IMR-90 (cell line): ENCODE data around the gene MSH2. TPM values are rescaled to one million over a fixed set of nuclear protein-coding genes. Genes with fewer than 3 reads are reported as not detected.

ENCODE experiments used
- ATAC-seq: fragments of 200-7000 bp; cut with Tn5 transposase; 2 replicates; pipeline ENCODE4 v1.9.1; 2020; ENCODE audit warnings: low read depth, mild to moderate bottlenecking, moderate library complexity
- BruUV-seq: library from RNA; stranded (reverse); fragments of 400-500 nt; replicated peaks from 2 replicates; lab custom pipeline; 2021; lab: Mats Ljungman, UMichigan
- CTCF ChIA-PET: fragments of 300-600 bp; formaldehyde crosslinking; extraction: SDS; loops from one replicate; lab custom pipeline; 2021; ENCODE audit warnings: antibody characterized with exemption; lab: Yijun Ruan, JAX
- POLR2A ChIA-PET: fragments of 300-600 bp; sonication (Branson Sonifier 250); formaldehyde crosslinking; loops from one replicate; lab custom pipeline; 2022; ENCODE audit warnings: antibody characterized with exemption; ENCODE audit not compliant: unreplicated experiment; lab: Charles Lee
- DNase-seq: peaks from one replicate; pipeline ENCODE4 v3.0.0; 2013
- H2AFZ ChIP-seq: replicated peaks from 2 replicates; pipeline ENCODE3; 2013; ENCODE audit warnings: low read length, mild to moderate bottlenecking; ENCODE audit not compliant: poor library complexity
- H2AK5ac ChIP-seq: 2 replicates; pipeline ENCODE4 v1.6.1; 2013; ENCODE audit warnings: low read depth, low read length, inconsistent platforms
- H2AK9ac ChIP-seq: replicated peaks from 2 replicates; pipeline ENCODE3; 2013; ENCODE audit warnings: mild to moderate bottlenecking, low read depth, low read length, moderate library complexity; ENCODE audit not compliant: poor library complexity
- H2BK120ac ChIP-seq: 2 replicates; pipeline ENCODE4 v1.6.1; 2013; ENCODE audit warnings: low read depth, low read length, inconsistent platforms
- H2BK15ac ChIP-seq: 3 replicates; pipeline ENCODE4 v1.6.1; 2013; ENCODE audit warnings: low read depth, low read length, inconsistent platforms
- H2BK20ac ChIP-seq: 2 replicates; pipeline ENCODE4 v1.6.1; 2013; ENCODE audit warnings: low read depth, mild to moderate bottlenecking, inconsistent platforms, low read length, moderate library complexity
- H2BK5ac ChIP-seq: 2 replicates; pipeline ENCODE4 v1.6.1; 2013; ENCODE audit warnings: mild to moderate bottlenecking, low read depth, low read length, inconsistent platforms; ENCODE audit not compliant: poor library complexity, severe bottlenecking
- H3K14ac ChIP-seq: replicated peaks from 2 replicates; pipeline ENCODE4 v1.6.1; 2013; ENCODE audit warnings: low read depth, low read length, inconsistent platforms
- H3K18ac ChIP-seq: 2 replicates; pipeline ENCODE4 v1.6.1; 2013; ENCODE audit warnings: low read depth, low read length, control low read depth
- H3K23ac ChIP-seq: 2 replicates; pipeline ENCODE4 v1.6.1; 2013; ENCODE audit warnings: low read depth, low read length, inconsistent platforms
- H3K27ac ChIP-seq: 2 replicates; pipeline ENCODE4 v1.5.1; 2013; ENCODE audit warnings: mild to moderate bottlenecking, control low read depth, low read length; ENCODE audit not compliant: insufficient read depth
- H3K27me3 ChIP-seq: 2 replicates; pipeline ENCODE4 v1.6.1; 2013; ENCODE audit warnings: low read length; ENCODE audit not compliant: control insufficient read depth, insufficient read depth
- H3K36me3 ChIP-seq: 2 replicates; pipeline ENCODE4 v1.6.1; 2013; ENCODE audit warnings: low read length, mixed read lengths; ENCODE audit not compliant: control insufficient read depth, insufficient read depth
- H3K4ac ChIP-seq: 2 replicates; pipeline ENCODE4 v1.6.1; 2013; ENCODE audit warnings: low read depth, low read length, inconsistent platforms
- H3K4me1 ChIP-seq: 2 replicates; pipeline ENCODE4 v1.6.1; 2013; ENCODE audit warnings: low read length, mixed read lengths; ENCODE audit not compliant: control insufficient read depth, insufficient read depth
- H3K4me2 ChIP-seq: 2 replicates; pipeline ENCODE4 v1.6.1; 2013; ENCODE audit warnings: low read depth, mild to moderate bottlenecking, control low read depth, low read length, moderate library complexity
- H3K4me3 ChIP-seq: 2 replicates; pipeline ENCODE4 v1.5.1; 2013; ENCODE audit warnings: low read depth, mild to moderate bottlenecking, control low read depth, low read length, moderate library complexity; ENCODE audit not compliant: insufficient read depth
- H3K56ac ChIP-seq: 2 replicates; pipeline ENCODE4 v1.6.1; 2013; ENCODE audit warnings: low read length, inconsistent platforms; ENCODE audit not compliant: insufficient read depth; ENCODE audit errors: extremely low read depth
- H3K79me1 ChIP-seq, 2 experiments: 2 replicates each; pipeline ENCODE4 v1.6.1; 2013; ENCODE audit warnings: low read length in 2 of 2, inconsistent platforms in 1 of 2, low read depth in 1 of 2
- H3K9ac ChIP-seq: 2 replicates; pipeline ENCODE4 v1.6.1; 2013; ENCODE audit warnings: low read depth, low read length, control low read depth
- H3K9me1 ChIP-seq: 2 replicates; pipeline ENCODE4 v1.6.1; 2013; ENCODE audit warnings: low read length, inconsistent platforms; ENCODE audit not compliant: insufficient read depth
- H3K9me3 ChIP-seq: 2 replicates; pipeline ENCODE4 v1.6.1; 2013; ENCODE audit warnings: low read length; ENCODE audit not compliant: control insufficient read depth, insufficient read depth
- H4K20me1 ChIP-seq: 2 replicates; pipeline ENCODE4 v1.6.1; 2013; ENCODE audit warnings: low read length, inconsistent platforms; ENCODE audit not compliant: insufficient read depth
- H4K5ac ChIP-seq: 2 replicates; pipeline ENCODE4 v1.6.1; 2013; ENCODE audit warnings: mild to moderate bottlenecking, low read depth, low read length, control low read depth
- H4K8ac ChIP-seq, 2 experiments: 2 replicates each; pipeline ENCODE4 v1.6.1; 2013; ENCODE audit warnings: low read depth in 2 of 2, low read length in 2 of 2, control low read depth in 1 of 2, inconsistent platforms in 1 of 2
- H4K91ac ChIP-seq: 2 replicates; pipeline ENCODE4 v1.6.1; 2013; ENCODE audit warnings: low read depth, low read length, inconsistent platforms; ENCODE audit not compliant: insufficient read depth
- CEBPB ChIP-seq: IDR thresholded peaks from 2 replicates; pipeline ENCODE4 v1.6.1; 2012; ENCODE audit warnings: low read depth, low read length, improper control_type of control experiment
- CHD1 ChIP-seq: IDR thresholded peaks from 2 replicates; pipeline ENCODE4 v1.6.1; 2012; ENCODE audit warnings: low read depth, low read length, improper control_type of control experiment
- FOS ChIP-seq: fragments of 150-350 bp; IDR thresholded peaks from 2 replicates; pipeline ENCODE4 v1.6.1; 2016; ENCODE audit warnings: low read depth, low read length
- MAZ ChIP-seq: IDR thresholded peaks from 2 replicates; pipeline ENCODE4 v1.6.1; 2012; ENCODE audit warnings: low read depth, mild to moderate bottlenecking, low read length, improper control_type of control experiment, moderate library complexity, borderline replicate concordance
- MXI1 ChIP-seq: IDR thresholded peaks from 2 replicates; pipeline ENCODE4 v1.6.1; 2012; ENCODE audit warnings: low read depth, mild to moderate bottlenecking, low read length, moderate library complexity, borderline replicate concordance
- NFE2L2 ChIP-seq: fragments of 150-350 bp; IDR thresholded peaks from 2 replicates; pipeline ENCODE4 v1.6.1; 2016; ENCODE audit warnings: low read depth, mild to moderate bottlenecking, low read length
- RAD21 ChIP-seq: IDR thresholded peaks from 2 replicates; pipeline ENCODE4 v1.6.1; 2012; ENCODE audit warnings: low read length, improper control_type of control experiment
- RCOR1 ChIP-seq: IDR thresholded peaks from 2 replicates; pipeline ENCODE4 v1.6.1; 2012; ENCODE audit warnings: mild to moderate bottlenecking, low read length, improper control_type of control experiment; ENCODE audit not compliant: insufficient replicate concordance
- RFX5 ChIP-seq: IDR thresholded peaks from 2 replicates; pipeline ENCODE4 v1.8.0; 2012; ENCODE audit warnings: low read depth, mild to moderate bottlenecking, low read length, moderate library complexity
- SMC3 ChIP-seq: fragments of 150-350 bp; IDR thresholded peaks from 2 replicates; pipeline ENCODE4 v1.6.1; 2016; ENCODE audit warnings: low read depth, mild to moderate bottlenecking, antibody characterized with exemption, low read length, moderate library complexity
- WGBS, 2 experiments: methylation state at CpG; one replicate each; pipeline versions ENCODE4 v1.1.5 to v1.1.7; 2013; ENCODE audit warnings: missing lambda C conversion rate in 2 of 2; ENCODE audit not compliant: insufficient read length in 1 of 2; ENCODE audit errors: extremely low coverage in 2 of 2; 5-methylcytosine and 5-hydroxymethylcytosine counted together
- dilution Hi-C: fragments of 300-500 bp; cut with HindIII; formaldehyde crosslinking; loops from one replicate; pipeline ENCODE4 v1.14.3; 2018; ENCODE audit warnings: low sequenced_read_pairs; ENCODE audit not compliant: unreplicated experiment
- in situ Hi-C: fragments of 300-500 bp; cut with MboI; formaldehyde crosslinking; loops from 3 replicates; pipeline ENCODE4 v1.14.3; 2019; ENCODE audit warnings: low sequenced_read_pairs, inconsistent platforms, mixed read lengths
- intact Hi-C: fragments of 100-400 bp; cut with micrococcal nuclease; formaldehyde crosslinking; loops from 2 replicates; pipeline ENCODE4 v1.10.0; 2022
- polyA plus RNA-seq, 3 experiments: library from polyadenylated mRNA; depleted of rRNA; stranded (reverse); fragments of >200 nt; gene quantifications; 2 replicates each; pipeline ENCODE4 v1.2.3, GENCODE V29; 2012; ENCODE audit warnings: low replicate concordance in 1 of 3
- total RNA-seq: library from RNA; depleted of rRNA; stranded (reverse); fragments of >200 nt; gene quantifications from 2 replicates; pipeline ENCODE4 v1.2.3, GENCODE V29; 2012
- TF ChIP-seq, protein P1 (sequence below): conservative IDR thresholded peaks from 2 replicates; pipeline ENCODE4 v1.5.1; 2012; ENCODE audit warnings: mild to moderate bottlenecking, low read depth, low read length, improper control_type of control experiment

The MSH2 gene
- total and polyA plus RNA-seq, 2 of the 4 experiments (the other 2 are of a cell fraction), result 13.8 to 22.6 TPM

DNA sequence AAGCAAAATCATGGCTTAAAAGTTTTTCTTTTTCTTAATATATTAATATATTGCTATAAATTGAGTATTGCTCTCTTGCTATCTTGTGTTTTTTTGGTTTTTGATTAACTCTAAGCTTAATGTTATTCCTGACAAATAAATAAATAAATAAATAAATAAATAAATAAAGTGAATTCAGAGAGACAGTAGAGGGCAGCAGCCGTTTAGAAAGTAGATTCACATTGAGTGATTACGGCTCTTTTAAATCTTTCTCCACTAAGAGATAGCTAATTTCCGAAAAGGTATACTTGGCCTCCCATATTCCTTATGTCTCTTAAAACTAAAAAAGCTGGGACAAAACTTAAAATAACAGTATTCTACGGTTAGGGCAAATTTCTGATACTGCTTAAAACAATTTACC lies 34.3 kb downstream of the MSH2 start:
- no peaks in the 10 kb centered on the region for H3K4me1 ChIP-seq
- H4K20me1 ChIP-seq, result no peaks in the 10 kb centered on the region
- no peak overlapping the region for H3K27ac ChIP-seq
- in situ Hi-C loops, result loop anchor here (5.0 kb wide), 1 partner anchor 330 kb away; no protein-coding TSS in a partner anchor
- H2BK120ac ChIP-seq, result no peak overlapping the region
- no peak overlapping the region for H2AK9ac ChIP-seq
- no peak overlapping the region for H3K4me2 ChIP-seq
- intact Hi-C loops, result loop anchor here (1.0 to 5.0 kb wide), 2 partner anchors 331 to 670 kb away; no protein-coding TSS in a partner anchor
- no peak overlapping the region for H3K56ac ChIP-seq
- no peak overlapping the region for H3K18ac ChIP-seq
- no peak for TF ChIP-seq NFE2L2
- no peak for TF ChIP-seq MAZ
- no peak for TF ChIP-seq FOS
- TF ChIP-seq SMC3, result peak; percentile 67
- TF ChIP-seq CEBPB, result no peak
- TF ChIP-seq RCOR1, result no peak
- TF ChIP-seq RFX5, result no peak
- peak; percentile 60 for TF ChIP-seq RAD21
- TF ChIP-seq CHD1, result no peak
- TF ChIP-seq MXI1, result no peak
- TF ChIP-seq, protein P1, sequence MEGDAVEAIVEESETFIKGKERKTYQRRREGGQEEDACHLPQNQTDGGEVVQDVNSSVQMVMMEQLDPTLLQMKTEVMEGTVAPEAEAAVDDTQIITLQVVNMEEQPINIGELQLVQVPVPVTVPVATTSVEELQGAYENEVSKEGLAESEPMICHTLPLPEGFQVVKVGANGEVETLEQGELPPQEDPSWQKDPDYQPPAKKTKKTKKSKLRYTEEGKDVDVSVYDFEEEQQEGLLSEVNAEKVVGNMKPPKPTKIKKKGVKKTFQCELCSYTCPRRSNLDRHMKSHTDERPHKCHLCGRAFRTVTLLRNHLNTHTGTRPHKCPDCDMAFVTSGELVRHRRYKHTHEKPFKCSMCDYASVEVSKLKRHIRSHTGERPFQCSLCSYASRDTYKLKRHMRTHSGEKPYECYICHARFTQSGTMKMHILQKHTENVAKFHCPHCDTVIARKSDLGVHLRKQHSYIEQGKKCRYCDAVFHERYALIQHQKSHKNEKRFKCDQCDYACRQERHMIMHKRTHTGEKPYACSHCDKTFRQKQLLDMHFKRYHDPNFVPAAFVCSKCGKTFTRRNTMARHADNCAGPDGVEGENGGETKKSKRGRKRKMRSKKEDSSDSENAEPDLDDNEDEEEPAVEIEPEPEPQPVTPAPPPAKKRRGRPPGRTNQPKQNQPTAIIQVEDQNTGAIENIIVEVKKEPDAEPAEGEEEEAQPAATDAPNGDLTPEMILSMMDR, result peak; percentile 52
- no peak overlapping the region for H2AK5ac ChIP-seq
- H3K9me1 ChIP-seq, result no peaks in the 10 kb centered on the region
- no peak overlapping the region for H2AFZ ChIP-seq
- no peak overlapping the region for H2BK20ac ChIP-seq
- BruUV-seq, result no TSS peak
- no peak overlapping the region for H3K4me3 ChIP-seq
- ATAC-seq (peak; percentile 44; the same call in 1 of the 2 replicates), DNase-seq (peak; percentile 47)
- peaks cover 3% of the 10 kb centered on the region; the same call in 1 of the 2 replicates for H3K36me3 ChIP-seq
- no peak overlapping the region for H3K14ac ChIP-seq
- no peak overlapping the region for H2BK5ac ChIP-seq
- H4K8ac ChIP-seq, result no peak overlapping the region
- ChIA-PET CTCF (interaction anchor here (0.6 to 2.4 kb wide), 14 partner anchors 9 to 982 kb away, joined by 3 to 39 read pairs (median 3); no protein-coding TSS in a partner anchor), POLR2A (interaction anchor here (0.6 kb wide), 1 partner anchor 14 kb away, joined by 6 read pairs; no protein-coding TSS in a partner anchor)
- WGBS, 2 experiments, result 100% methylated on average over 1 of the region's 4 CpGs; no CpG with 5 or more reads in 1 of the 2 experiments
- H4K91ac ChIP-seq, result no peak overlapping the region
- peaks cover 0 to 3% of the 10 kb centered on the region in 2 experiments; a peak in 1 of 4 replicates for H3K79me1 ChIP-seq
- H2BK15ac ChIP-seq, result no peak overlapping the region
- no peak overlapping the region for H4K5ac ChIP-seq
- H3K4ac ChIP-seq, result no peak overlapping the region
- H3K9me3 ChIP-seq, result no peaks in the 10 kb centered on the region
- H3K9ac ChIP-seq, result no peak overlapping the region
- H3K23ac ChIP-seq, result no peak overlapping the region
- no peaks in the 10 kb centered on the region for H3K27me3 ChIP-seq
- dilution Hi-C loops, result no loop called here
